ENCODE results near the gene AAMDC.

AAMDC gene

DNA sequence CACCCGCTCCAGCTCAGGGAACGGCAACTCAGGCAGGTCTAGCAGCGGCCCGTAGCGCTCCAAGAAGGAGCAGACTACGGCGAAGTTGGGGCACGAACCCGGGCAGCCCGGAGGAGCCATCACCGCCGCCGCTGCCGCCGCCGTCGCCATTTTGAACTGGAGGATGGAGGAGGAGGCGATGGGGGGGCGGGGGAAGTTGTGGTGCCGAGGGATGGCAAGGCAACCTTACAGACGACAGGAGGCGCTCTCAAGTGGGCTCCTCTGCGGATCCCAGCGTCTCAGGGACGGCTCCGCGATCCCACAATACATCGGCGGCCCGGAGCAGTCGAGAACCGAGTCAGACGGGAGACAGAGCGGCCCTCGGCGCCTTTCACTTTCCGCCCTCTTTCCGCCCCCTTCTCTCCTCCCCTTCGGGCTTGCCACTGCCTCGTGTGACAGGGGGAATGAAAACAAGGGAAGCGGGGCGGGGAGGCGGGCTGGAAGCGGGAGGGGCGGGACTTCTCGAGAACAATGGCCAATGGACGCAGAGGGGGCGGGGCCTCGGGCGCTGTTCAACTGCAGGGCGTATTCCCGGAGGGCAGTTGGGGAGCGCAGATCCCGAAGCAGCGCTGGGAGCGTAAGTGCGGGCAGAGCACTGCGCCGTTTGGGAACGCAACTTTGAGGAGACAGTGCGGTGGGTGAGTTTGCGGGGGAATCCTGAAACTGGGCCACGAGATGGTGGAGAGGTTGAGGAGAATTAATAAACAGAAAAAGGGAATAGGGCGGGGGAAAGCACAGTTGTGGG is at the start of gene AAMDC, which contains the start of gene RSF1:
AAMDC (plus strand) TSS at position 580 of the 784 bp plus-strand sequence. CDS start 21,353 bp downstream, outside the sequence.
RSF1 (minus strand) TSS at position 158 of the 784 bp plus-strand sequence; CDS start at position 150, 8 bp downstream.
- DNase-seq (ENCODE audit: low read depth in 3 of 3, low spot score in 1 of 3) = peak; percentile 90 to 96 (median 93)

GRCh38 chr11:77775936-77776335 is 45.0 kb upstream of the AAMDC start:
- no peak for DNase-seq (ENCODE audit: low read depth in 3 of 3, low spot score in 1 of 3)

- no peak for DNase-seq (ENCODE audit: low read depth in 3 of 3, low spot score in 1 of 3)
These were observed 44.5 kb upstream of the AAMDC start for GRCh38 chr11:77776455-77776854.

GRCh38 chr11:77778118-77778517 is 42.8 kb upstream of the AAMDC start:
- DNase-seq (ENCODE audit: low read depth in 3 of 3, low spot score in 1 of 3) = no peak

GRCh38 chr11:77778549-77778948 is 42.4 kb upstream of the AAMDC start:
- DNase-seq (ENCODE audit: low read depth in 3 of 3, low spot score in 1 of 3) = no peak

- no peak for DNase-seq (ENCODE audit: low read depth in 3 of 3, low spot score in 1 of 3)
These were observed 41.0 kb upstream of the AAMDC start for GRCh38 chr11:77779935-77780334.

DNA sequence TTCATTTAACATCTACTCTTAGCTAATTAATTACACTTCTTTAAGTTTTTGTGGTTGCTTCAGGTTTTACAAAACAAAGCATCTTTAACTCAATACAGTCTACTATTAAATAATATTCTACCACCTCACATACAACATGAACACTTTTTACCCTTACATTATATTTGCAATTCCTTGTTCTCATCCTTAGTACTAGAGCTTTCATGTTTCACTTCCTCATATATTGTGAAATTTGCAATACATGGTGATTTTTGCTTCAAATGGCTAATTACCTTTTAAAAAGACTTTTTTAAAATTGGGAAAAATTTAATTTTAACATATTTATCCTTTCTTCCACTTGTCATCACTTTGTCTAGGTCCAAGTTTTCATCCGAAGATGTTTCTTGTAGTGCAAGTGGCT is 37.9 kb upstream of the AAMDC start:
- no peak for DNase-seq (ENCODE audit: low read depth in 3 of 3, low spot score in 1 of 3)

GRCh38 chr11:77784572-77784971 is 36.4 kb upstream of the AAMDC start:
- DNase-seq (ENCODE audit: low read depth in 3 of 3, low spot score in 1 of 3) = no peak

- no peak for DNase-seq (ENCODE audit: low read depth in 3 of 3, low spot score in 1 of 3)
These were observed 31.7 kb upstream of the AAMDC start for GRCh38 chr11:77789061-77789730.

- DNase-seq (ENCODE audit: low read depth in 3 of 3, low spot score in 1 of 3) = no peak
These were observed 31.0 kb upstream of the AAMDC start for GRCh38 chr11:77789731-77790476.

- no peak for DNase-seq (ENCODE audit: low read depth in 3 of 3, low spot score in 1 of 3)
These were observed 29.6 kb upstream of the AAMDC start for GRCh38 chr11:77791301-77791700.

- no peak for DNase-seq (ENCODE audit: low read depth in 3 of 3, low spot score in 1 of 3)
These were observed 27.0 kb upstream of the AAMDC start for GRCh38 chr11:77793972-77794371.

DNA sequence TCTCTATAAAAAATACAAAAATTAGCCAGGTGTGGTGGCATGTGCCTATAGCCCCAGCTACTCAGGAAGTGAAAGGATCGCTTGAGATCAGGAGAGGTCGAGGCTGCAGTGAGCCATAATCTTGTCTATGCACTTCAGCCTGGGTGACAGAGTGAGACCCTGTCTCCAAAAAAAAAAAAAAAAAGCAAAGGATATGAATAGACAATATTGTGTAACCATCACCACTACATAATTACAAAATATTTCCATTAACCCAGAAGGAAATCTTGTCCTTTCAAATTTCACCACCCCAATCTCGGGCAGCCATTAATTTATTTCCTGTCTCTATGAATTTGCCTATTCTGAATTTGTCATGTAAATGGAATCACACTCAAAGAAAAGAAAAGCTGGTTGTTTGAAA is 21.6 kb upstream of the AAMDC start:
- DNase-seq (ENCODE audit: low read depth in 3 of 3, low spot score in 1 of 3) = no peak

DNA sequence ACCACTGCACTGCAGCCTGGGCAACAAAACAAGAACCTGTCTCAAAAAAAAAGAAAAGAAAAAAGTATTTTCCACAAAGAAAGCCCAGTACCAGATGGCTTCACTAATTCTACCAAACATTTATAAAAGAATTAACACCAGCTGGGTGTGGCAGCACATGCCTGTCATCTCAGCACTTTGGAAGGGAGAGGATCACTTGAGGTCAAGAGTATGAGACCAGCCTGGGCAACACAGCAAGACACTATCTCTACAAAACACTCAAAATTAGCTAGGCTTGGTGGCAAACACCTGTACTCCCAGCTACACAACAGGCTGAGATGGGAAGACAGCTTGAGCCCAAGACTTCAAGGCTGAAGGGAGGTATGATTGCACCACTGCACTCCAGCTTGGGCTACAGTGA is 20.5 kb upstream of the AAMDC start:
- DNase-seq (ENCODE audit: low read depth in 3 of 3, low spot score in 1 of 3) = no peak

DNA sequence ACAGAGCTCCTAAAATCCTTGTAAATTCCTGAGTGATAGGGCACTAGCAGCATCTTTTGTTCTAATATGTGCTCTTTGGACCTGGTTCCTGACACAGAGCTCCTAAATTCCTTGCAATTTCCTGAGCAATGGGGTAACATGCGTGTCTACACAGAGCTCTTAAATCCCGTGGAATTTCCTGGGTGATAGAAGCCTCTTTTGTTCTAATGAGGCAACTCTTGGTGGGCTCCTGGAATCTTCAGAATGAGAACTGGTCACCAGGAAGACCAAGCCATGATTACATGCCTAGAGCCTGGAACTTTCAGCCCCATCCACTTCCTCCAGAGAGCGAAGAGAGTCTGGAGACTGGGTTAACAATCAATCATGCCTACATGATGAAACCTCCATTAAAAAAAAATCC is 19.5 kb upstream of the AAMDC start:
- DNase-seq (ENCODE audit: low read depth in 3 of 3, low spot score in 1 of 3) = no peak

DNA sequence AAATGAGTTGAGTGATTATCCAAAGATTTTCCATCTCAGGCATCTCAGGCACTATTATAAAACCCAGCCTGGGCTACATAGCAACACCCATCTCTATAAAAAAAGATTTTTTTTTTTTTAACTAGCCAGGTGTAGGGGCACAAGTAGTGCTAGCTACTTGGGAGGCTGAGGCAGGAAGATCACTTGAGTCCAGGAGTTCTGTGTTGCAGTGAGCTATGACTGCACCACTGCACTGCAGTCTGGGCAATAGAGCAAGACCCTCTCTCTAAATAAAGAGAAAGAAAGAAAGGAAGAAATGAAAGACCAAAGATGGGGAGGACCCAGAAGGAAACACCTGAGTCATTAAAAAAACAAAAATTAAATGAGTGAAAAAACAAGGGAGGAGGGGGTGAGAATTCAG is 14.5 kb upstream of the AAMDC start:
- DNase-seq (ENCODE audit: low read depth in 3 of 3, low spot score in 1 of 3) = no peak

DNA sequence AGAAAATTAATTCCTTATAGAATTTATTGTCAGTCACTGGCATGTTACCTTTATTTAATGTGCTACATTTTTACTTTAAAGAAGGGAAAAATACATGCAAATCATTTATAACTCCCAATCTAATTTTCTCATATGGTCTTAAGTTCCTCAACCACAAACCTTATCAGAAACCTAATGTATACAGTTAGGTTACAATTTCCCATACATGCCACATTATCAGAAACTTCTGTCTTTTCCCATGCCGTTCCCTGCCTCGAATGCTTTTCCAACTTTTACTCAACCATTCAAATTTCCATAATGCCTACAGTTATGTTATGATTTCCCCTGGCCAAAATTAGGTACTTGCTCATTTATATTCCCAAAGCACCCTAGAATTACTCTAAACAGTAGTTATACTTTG is 14.0 kb upstream of the AAMDC start:
- DNase-seq (ENCODE audit: low read depth in 3 of 3, low spot score in 1 of 3) = no peak

GRCh38 chr11:77813256-77813655 is 7.7 kb upstream of the AAMDC start:
- DNase-seq (ENCODE audit: low read depth in 3 of 3, low spot score in 1 of 3) = no peak

DNA sequence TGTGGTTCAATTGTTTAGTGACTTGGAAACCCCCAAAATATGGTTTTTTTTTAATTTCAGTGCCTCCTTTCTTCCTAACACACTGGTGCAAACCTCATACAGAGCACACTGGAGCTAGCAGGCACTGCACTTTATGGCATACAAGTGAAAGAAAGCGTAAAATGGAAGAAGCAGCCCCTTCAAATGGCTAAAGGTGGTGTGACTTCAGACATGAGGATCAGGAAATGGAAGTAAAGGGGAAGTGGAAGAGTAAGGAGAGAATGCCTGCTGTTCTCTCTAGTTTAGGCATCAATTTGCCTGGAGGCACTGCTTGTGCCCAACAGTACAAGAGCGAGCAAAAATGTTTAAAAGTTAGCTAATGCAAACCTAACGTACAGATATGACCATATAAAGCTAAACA is 6.1 kb upstream of the AAMDC start:
- DNase-seq (ENCODE audit: low read depth in 3 of 3, low spot score in 1 of 3) = no peak

GRCh38 chr11:77815459-77815858 is 5.5 kb upstream of the AAMDC start:
- no peak for DNase-seq (ENCODE audit: low read depth in 3 of 3, low spot score in 1 of 3)

- peak; percentile 51 to 73 (median 63) for DNase-seq (ENCODE audit: low read depth in 3 of 3, low spot score in 1 of 3)
These were observed 1.5 kb upstream of the AAMDC start for GRCh38 chr11:77819411-77819920.
